Ovary (tissue), 3 donors: Measurements from ENCODE around the gene ADAMTS4.

ENCODE experiments used
- CTCF ChIP-seq, 3 donors: fragments of 450-650 bp in 2 of 3; fragments of 200-600 bp in 1 of 3; IDR thresholded peaks; one replicate each; pipeline versions ENCODE4 v1.5.1 to v1.8.0; 2016 to 2022; ENCODE audit warnings: antibody characterized with exemption in 3 of 3, mild to moderate bottlenecking in 1 of 3
- EP300 ChIP-seq: sonication (generic); formaldehyde crosslinking; IDR thresholded peaks from one replicate; pipeline ENCODE4 v1.6.1; 2017; ENCODE audit warnings: antibody characterized with exemption
- POLR2A ChIP-seq: fragments of 450-650 bp; IDR thresholded peaks from one replicate; pipeline ENCODE4 v1.6.1; 2017; ENCODE audit warnings: antibody characterized with exemption, mild to moderate bottlenecking, moderate library complexity
- donor health status: DM: no; HTN: no; CAD: no.

- no peak for TF ChIP-seq CTCF (IDR thresholded peaks at IDR 0.05)
- TF ChIP-seq EP300 = no peak
- no peak for TF ChIP-seq POLR2A
Observed at GRCh38 chr1:161166669-161167548, 31.9 kb downstream of the ADAMTS4 start.
